ENCODE results near the gene TMEM273.

- TF ChIP-seq OVOL2 (CRISPR knock-in tag; IDR thresholded peaks at IDR 0.05; ENCODE audit: borderline replicate concordance), result no peak
- no peak for TF ChIP-seq MAX (CRISPR knock-in tag; IDR thresholded peaks at IDR 0.05)
- no peak for TF ChIP-seq TP53 (CRISPR knock-in tag; IDR thresholded peaks at IDR 0.05)
- no peak for TF ChIP-seq ZSCAN18 (CRISPR knock-in tag; IDR thresholded peaks at IDR 0.05)
- no peak for TF ChIP-seq CTCF (IDR thresholded peaks at IDR 0.05)
- TF ChIP-seq FOXJ3 (CRISPR knock-in tag; IDR thresholded peaks at IDR 0.05; ENCODE audit: borderline replicate concordance), result no peak
- no peak for TF ChIP-seq SP1 (CRISPR knock-in tag; conservative IDR thresholded peaks at IDR 0.05)
- TF ChIP-seq TEAD1 (CRISPR knock-in tag; IDR thresholded peaks at IDR 0.05), result no peak
- TF ChIP-seq NR2C2 (CRISPR knock-in tag; IDR thresholded peaks at IDR 0.05), result no peak
- TF ChIP-seq ATF6 (CRISPR knock-in tag; IDR thresholded peaks at IDR 0.05), result no peak
- TF ChIP-seq STAT6 (CRISPR knock-in tag; conservative IDR thresholded peaks at IDR 0.05; ENCODE audit: low read depth), result no peak
- TF ChIP-seq ZNF281 (CRISPR knock-in tag; IDR thresholded peaks at IDR 0.05), result no peak
- no peak for TF ChIP-seq HMGA2 (CRISPR knock-in tag; IDR thresholded peaks at IDR 0.05)
Measured at GRCh38 chr10:49152663-49153062, 35.5 kb downstream of the TMEM273 start.
